ENCODE measurements around the gene NLRC3.
"Not testable (repeated sequence)": the region's sequence is repeated elsewhere in the genome, so short reads cannot be mapped to it uniquely, and the experiment has no call there.

The NLRC3 gene

DNA sequence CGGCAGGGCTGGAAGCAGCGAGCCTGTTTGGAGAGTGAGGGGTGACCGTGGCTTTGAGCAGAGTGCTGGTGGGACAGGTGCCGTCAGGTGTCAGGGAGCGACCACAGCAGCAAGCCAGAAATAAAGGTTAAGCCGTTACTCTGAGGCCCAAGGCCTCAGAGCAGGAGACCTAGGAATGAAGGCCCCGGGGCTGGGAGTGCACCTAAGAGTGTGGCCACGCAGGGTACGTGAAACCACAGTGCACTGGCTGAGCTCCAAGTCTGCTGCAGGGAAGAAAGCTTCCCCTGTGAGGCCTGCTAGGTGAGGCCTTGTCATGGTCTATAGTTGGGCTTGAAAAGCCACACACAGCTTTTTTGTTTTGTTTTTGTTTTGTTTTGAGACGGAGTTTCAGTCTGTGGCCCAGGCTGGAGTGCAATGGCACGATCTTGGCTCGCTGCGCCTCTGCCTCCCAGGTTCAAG lies 67.7 kb downstream of the NLRC3 start:
- DNase-seq: no peak

GRCh38 chr16:3508736-3509135 lies 68.5 kb downstream of the NLRC3 start:
- no peak for DNase-seq

GRCh38 chr16:3503523-3503922 lies 73.7 kb downstream of the NLRC3 start:
- no peak for DNase-seq

GRCh38 chr16:3501783-3502400 lies 75.3 kb downstream of the NLRC3 start:
- DNase-seq: peak; percentile 6

DNA sequence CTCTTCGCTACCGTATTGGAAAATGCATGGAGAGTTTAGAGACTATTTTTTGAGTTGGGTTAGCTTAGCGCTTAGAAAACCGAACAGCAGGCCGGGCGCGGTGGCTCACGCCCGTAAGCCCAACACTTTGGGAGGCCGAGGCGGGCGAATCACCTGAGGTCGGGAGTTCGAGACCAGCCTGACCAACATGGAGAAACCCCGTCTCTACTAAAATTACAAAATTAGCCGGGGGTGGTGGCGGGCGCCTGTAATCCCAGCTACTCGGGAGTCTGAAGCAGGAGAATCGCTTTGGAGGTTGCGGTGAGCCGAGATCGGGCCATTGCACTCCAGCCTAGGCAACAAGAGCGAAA lies 75.8 kb downstream of the NLRC3 start:
- DNase-seq: not testable (repeated sequence)

GRCh38 chr16:3498988-3499387 lies 78.2 kb downstream of the NLRC3 start:
- DNase-seq: no peak

DNA sequence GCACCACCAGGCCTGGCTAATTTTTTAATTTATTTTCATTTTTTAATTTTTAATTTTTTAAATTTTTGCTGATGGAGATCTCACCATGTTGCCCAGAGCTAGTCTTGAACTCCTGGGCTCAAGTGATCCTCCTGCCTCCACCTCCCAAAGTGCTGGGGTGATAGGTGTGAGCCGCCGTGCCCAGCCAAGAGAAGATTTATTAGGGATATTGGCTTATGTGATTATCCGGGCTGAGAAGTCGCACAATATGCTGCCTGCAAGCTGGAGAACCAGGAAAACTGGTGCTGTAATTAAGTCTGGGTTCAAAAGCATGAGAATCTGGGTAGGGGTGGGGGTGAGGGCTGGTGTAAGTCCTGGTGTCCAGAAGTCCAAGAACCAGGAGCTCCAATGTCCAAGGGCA lies 79.4 kb downstream of the NLRC3 start:
- DNase-seq: no peak

GRCh38 chr16:3496386-3496785 lies 80.8 kb downstream of the NLRC3 start:
- no peak for DNase-seq

DNA sequence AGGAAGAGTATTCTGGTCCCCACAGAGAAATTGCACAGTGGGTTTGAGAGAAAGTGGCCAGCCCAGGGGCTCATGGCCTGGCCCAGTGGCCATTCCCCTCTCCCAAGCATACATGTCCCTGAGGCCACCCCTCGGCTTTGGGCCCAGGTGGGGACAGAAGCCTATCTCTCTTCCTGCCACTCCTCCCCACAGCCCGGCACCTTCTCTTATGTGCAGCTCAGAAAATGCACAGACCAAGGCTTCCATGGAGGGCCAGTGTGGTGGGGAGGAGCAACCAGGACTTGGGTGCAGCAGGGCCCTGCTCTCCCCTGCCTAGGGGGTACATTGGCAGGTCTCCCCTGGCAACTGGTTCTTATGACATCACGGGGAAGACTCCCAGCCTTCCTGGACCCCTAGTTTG lies 82.0 kb downstream of the NLRC3 start, which contains the start of gene C16orf90:
Gene C16orf90, minus strand, starts transcription at position 314 of the 400 bp plus-strand sequence. Its CDS starts 68 bp downstream, at position 246.
- DNase-seq: no peak

DNA sequence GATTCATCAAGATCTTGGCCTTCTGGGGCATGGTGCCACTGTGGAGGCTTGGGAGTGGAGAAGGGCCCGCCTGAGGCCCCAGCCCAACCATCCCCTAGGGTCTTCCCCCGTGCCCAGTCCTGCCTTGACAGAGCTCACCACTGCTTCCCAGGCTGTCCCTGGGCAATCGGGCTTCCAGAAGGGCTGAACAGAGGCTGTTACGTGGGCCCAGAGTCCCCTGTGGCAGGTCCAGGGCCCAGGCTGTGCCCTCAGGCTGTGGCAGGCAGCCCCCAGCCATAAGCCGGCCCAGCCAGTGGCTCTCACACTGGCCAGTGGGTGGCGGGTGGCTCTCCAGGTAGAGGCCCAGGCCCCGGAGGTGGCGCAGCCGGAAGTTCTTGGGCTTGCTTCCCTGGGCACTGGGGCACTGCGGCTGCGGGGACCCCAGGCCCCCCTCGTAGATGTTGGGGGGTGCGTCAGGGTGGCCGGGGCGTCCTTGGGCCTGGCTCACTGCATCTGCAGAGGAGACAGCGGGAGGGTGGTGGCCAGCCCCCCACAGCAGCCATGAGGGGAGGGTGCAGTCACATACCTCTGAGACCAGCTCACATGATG lies 82.7 kb downstream of the NLRC3 start:
- no peak for DNase-seq

GRCh38 chr16:3492356-3492755 lies 84.8 kb downstream of the NLRC3 start:
- no peak for DNase-seq

DNA sequence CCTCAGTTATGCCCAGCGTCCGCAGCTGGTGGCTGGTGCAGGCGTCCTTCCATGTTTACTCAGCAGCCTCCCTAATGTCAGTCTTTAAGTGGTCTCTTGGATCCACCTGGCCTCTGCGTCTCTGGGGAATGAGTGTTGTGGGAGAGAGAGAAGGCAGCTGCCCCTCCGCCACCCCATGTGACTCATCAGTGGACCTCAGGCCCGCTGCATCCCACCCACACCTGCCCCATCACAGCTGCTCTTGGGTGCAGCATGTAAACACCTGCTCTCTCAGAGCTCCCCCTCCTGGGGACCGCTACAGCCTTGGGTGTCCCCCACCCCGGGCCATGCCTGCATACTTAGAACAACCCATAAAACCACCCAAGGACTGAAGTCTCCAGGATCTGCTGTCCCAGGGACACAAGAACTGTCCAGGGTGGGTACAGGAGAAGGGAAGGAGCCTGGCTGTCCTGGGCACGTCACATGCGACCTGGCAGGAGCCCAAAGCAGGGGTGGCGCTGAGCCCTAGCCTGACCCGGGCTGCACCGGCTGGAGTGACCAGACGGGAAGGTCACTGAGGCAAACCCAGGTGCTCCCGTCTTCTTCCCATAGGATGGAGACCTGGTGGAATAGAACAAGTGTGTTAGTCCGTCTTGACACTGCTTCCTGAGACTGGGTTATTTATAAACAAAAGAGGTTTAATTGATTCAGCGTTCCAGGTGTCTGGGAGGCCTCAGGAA lies 86.1 kb downstream of the NLRC3 start:
- DNase-seq: no peak

Measured in NCI-H526 treated with DMSO at 0.1 percent for 48 hours (cell line).